HG02610 (cell line): ENCODE data around the gene LAMA2.
A peak's percentile ranks its signal among the peaks of the same experiment; 100 is the strongest.
"Not testable (repeated sequence)": the region's sequence is repeated elsewhere in the genome, so short reads cannot be mapped to it uniquely, and the experiment has no call there.

Experiments
- ATAC-seq: cut with Tn5 transposase; IDR thresholded peaks from one replicate; pipeline ENCODE4 v1.9.1; 2021; ENCODE audit warnings: mild to moderate bottlenecking, moderate library complexity; ENCODE audit not compliant: unreplicated experiment

LAMA2 gene

DNA sequence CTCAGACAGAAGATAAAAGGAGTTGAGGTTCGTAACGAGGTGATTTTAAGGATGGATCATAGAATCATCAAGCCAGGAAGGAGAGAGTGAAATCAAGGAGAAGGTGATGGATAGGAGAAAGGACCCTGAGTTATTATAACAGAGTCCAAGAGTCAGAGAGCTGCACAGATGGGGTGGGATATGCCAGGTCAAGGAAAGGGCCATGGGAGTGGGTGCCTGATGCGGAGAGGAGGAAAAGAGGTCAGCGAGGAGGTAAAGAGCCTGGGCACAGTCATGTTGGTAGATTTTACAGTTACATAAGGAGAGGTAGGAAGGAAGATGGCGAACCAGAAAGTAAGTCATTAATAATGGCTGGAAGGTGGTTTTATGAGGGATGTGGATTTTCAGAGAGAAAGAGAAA lies 114.9 kb downstream of the LAMA2 start:
- ATAC-seq = no peak

DNA sequence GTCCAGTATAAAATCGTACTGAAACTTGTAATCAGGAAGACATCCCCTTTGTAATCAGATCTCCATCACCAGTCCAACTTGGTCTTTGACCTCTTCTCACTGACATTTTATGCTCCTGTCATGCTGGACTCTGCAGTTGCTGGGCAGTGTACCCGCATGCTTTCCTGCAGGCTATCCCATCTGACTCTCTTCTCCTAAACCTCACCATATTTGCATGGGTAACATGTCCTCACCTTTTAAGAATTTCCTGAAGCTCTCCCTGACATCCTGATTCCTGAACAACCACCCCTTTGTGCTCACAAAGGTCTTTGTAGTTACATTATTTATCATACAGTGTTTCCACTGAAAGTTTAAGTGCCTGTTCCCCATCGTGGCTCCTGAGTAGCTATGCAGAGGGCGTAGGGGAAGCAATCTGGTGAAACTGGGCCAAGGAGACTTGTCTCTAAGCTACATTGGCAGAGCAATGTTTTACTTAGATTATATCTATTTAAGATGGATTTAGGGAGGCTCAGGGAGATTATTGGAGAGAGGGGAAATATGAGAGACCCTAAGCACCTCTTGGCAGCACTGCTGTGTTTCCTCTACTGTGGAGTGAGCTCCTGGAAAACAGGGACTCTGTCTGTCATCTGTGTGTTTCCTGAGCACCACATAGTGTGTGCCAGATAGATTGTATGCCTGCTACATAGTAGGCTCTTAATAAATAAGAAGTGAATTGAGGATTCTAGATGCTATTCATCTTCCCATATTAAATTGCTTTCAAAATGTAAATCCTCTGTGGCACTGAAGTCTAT lies 124.0 kb downstream of the LAMA2 start:
- no peak for ATAC-seq

DNA sequence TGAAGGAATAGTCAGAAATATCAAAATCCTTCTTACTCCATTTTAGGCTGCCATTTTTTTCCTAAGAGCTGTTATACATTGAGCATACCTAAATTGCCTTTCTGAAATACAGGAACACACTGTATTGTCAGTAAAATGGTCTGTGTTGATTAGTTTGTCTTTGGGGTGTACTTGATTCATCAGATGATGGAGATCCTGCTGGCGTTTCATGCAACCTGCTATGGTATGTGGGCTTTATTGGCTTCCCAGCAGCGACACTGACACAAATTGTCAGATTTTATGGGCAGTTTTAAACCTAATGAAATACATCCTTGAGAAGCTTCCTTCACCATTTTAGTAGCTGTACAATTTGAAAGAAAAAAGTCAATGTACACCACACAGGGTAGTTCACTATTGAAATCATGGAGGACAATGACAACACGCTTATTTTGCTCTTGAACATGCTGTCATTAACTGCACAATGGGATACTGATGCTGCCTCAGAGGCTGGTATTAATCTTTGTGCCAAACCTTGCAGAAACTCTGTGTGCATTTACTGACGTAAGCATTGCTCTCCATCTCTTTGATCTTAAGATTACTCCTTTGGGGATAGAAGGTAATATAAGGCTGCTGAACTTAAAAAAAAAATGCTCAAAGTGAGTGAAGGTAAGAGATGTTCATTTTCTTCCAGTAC lies 124.9 kb downstream of the LAMA2 start:
- no peak for ATAC-seq

DNA sequence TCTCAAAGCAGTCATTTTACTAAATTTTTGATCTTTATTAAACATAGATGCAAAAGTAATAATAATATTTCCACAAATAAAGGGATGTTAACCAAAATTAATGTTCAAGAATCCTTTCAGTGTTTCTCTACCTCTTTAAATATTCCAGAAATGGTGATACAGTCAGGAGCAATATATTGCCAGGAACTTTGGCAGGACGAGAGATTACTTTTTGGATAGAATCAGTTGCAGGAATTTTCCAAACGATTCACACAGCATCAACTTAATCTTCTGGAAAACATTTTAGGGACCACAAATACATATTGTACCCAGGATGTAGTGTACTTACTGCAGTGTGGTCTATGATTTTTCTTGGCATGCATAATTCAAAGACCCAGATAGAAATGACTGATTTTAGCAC lies 125.7 kb downstream of the LAMA2 start:
- ATAC-seq = no peak

DNA sequence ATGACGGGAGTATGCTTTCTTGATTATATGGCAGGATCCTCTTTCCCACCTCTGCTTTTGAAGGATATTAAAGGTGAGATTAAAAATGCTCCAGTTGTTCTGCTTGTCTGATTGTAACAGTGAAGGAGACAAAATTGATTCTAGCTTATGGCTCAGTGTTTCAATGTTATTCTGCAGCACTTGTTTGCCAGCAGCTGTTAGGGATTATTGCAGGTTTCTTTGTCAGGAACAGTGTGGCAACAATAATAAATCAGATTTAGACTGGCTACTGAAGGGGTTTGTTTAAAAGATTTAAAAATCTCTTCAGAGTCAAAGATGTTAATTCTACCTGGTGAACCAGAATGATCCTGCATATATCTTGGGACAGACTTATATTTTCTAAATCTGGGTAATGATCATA lies 126.9 kb downstream of the LAMA2 start:
- no peak for ATAC-seq

DNA sequence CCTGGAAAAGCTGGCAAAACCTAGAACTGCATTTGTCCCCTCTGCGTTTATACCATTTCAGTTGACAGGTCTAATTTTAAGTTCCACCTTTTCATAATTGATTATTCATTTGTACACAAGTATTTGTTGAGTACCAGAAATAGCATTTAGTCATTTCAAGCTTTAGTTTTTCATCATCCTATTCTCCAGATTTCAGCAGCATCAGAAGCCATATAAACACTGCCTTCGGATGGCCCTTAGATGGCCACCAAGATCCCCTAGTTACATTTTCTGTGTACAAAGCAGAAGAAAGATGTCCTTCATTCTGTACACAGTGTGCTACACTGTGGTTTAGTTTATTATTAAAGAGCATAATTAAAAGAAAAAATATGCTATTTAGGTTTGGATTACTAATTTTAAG lies 131.4 kb downstream of the LAMA2 start:
- ATAC-seq = peak; percentile 38

DNA sequence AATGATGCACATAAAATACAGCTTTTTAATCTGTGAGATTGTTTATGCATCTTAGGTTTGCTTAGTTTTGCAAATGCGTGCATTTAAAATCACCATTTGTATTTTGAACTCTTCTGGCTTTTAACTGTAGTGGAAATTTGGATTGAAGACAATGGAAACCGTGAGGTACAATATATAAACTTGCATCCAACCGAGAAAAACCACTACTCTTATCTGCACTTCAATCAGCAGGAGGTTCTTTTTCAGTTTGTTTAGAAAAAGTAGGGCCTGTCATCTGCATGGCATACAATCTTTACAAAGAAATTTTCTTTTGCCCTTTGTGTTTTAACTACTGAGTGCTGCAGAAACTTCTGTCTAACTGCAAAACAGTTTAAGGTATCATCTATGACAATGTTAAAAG lies 132.8 kb downstream of the LAMA2 start:
- ATAC-seq = no peak

DNA sequence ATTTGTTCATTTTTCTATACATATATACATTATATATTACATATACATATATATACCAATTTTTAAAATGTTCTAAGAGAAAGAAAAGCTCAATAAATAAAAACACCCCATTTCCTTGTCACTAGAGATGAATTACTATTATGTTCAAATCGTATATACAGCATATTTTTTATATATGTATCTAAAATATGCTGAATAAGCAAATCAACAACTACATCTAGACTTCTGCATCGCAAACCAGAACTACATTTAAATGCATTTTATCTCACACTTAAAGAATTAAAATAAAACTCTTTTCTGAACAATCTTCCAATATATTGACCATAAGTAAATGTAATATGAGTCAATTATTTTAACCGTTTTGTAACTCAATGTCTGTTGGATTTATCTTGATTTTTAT lies 133.9 kb downstream of the LAMA2 start:
- ATAC-seq = no peak

DNA sequence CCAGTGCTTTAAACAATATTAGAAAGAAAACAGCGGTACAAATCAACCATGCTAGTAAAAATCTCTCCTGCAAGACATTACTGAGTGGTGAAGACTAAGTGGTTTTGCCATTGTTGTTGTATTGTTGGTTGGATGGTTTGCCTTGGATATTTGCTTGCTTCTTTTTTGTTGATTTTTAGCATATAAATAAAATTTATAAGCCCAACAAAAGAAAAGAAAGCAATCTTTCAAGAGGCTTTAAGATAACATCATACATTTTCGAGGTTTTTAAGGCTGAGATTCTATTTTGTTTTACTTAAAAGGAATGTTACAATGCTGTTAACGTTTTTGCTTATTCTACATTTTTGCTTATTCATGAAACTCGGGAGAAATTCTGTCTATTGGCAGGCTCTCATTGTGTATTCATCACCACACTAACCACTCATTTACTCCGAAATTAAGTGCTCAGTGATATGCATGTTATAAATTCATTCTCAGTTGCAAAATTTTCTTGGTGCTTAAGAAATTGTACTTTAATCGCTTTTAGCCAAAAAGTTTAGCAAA lies 139.1 kb downstream of the LAMA2 start:
- ATAC-seq = no peak

DNA sequence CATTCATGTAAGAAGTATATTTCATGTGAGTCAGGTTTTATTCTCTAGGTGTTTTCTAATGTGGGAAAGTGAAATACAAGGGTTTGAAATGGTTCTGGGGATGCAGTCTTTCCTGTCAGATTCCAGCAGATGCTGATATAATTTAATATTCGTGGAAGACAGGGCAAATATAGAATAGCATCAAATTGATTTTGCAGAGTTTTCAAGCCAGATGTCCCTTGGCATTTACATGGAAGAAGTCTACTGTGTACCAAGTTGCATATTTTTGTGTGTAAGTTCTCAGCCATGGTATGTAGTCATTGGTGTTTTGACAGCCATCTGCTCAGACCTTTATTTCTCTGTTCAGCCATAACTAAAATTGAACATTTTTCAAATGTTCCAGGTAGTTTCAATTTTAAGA lies 143.7 kb downstream of the LAMA2 start:
- no peak for ATAC-seq

DNA sequence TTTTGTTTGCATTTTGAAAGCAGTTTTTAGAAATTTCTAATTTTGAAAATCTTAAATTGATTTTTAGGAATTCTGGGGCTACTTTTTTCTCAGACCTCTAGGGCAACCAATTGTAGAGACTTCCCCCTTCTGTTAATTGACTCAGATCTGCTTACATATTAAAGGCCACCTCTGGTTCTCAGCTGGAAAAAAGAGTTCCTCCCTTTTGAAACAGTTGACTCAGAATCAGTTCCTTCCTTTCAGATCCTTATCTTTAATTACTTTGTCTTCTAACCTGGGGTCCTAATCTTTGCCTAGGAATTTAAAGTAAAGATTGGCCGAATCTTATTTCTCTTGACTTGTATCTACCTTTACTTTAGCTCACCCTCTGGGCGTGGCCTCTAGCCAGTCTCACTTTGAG lies 146.8 kb downstream of the LAMA2 start:
- ATAC-seq = no peak

DNA sequence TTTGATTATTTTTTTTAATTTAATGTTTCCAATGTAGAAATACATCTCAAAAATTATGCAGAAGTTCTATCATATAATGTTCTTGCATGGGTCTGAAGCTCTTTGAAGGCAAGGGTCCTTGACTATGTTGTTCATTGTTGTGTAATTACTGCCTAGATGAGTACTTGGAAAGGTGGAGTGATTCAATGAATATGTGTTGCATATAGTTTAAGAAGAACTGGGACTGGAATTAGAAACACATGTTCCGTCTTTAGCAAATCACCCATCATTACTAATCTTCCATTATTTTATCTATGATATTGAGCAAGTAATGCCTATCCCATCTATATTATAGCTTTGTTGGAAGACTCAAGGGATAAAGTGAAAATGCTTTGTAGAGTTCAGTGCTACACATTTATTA lies 147.3 kb downstream of the LAMA2 start:
- no peak for ATAC-seq

DNA sequence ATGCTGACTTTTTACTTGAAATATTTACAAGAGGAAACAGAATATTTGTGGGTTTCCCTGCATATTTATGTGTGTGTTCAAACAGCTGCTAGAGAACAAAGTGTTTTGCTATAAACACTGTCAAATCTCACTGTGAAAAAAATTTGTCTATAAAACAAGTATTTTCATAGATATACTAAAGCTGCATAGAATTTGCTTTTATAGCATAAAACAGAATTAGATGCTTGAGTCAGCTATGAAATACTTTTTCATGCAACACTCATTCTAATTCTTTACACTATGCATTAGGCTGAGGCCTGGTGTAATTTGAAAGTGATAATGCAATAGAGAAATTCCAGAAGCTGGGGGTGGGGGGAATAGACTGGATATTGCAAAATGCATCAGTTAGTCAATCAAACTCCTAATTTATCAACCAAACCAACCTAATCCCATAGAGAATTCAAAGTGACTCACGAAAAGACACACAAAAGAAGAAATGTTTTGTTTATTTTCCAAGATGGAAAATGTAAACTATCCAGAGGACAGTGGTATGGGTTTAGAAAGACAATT lies 148.2 kb downstream of the LAMA2 start:
- ATAC-seq = no peak

DNA sequence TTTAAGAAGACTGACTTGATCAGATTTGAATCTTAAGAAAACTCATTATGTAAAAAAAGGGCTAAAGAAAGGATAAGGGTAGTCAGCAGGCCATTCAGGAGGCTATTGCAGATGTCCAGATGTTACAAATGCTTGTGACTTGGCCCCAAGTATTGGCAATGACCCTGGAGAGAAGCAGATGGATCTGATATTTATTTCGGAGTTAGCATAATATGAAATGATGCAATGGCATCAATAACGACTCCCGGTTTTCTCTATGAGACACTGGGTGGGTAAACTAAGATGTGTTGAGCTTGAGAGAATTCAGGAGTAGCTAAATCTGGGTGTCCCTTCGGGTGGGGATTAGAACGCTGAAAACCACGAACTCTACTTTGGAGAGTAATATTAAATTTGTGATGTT lies 149.7 kb downstream of the LAMA2 start:
- ATAC-seq = no peak

DNA sequence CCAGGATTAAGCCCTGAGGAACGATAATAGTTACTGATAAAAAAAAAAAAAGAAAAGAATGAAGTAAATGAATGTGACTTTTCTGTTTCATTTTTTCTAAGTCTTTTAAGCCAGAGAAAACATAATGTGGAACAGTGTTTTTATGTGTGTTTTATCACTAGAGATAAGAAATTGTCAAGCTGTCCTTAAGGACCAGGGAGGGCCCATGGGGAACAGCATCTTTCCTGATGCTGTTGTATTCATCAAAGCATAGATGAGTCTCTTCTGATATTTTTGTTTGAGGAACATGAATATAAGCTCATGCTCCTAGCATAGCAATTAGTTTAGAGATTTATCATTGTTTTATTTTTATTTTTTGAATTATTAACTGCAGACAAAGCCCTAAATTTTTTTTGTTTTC lies 150.2 kb downstream of the LAMA2 start:
- ATAC-seq = no peak

DNA sequence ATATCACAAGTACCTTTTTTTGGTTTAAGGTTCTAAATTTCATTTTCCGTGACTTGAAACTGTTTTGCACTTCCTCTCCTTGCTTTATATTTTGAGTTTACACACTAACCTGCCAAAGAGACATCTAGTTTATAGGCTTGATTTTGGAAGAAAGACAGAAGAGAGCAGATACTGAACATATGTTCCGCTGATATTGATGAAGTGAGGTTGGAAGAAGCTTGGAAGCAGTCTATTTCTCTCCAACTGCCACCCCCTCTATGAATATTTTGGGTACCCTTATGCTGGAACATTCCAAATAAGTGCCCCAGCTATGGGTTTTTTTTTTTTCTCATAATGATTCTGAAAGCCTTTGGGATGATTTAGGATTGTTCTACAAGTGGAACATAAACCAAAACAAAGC lies 150.6 kb downstream of the LAMA2 start:
- ATAC-seq = no peak

DNA sequence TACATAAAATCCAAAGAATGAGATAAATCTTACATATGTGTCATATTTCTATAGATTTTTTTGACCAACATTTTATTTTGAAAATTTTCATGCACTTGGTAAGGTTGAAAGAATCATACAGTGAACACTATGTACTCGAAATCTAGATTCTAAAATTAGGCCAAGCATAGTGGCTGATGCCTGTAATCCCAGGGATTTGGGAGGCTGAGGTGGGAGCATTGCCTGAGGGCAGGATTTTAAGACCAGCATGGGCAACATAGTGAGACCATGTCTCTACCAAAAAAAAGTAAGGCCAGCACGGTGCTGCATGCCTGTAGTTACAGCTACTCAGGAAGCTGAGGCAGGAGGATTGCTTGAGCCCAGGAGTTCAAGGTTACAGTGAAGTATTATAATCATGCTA lies 158.6 kb downstream of the LAMA2 start:
- no peak for ATAC-seq

DNA sequence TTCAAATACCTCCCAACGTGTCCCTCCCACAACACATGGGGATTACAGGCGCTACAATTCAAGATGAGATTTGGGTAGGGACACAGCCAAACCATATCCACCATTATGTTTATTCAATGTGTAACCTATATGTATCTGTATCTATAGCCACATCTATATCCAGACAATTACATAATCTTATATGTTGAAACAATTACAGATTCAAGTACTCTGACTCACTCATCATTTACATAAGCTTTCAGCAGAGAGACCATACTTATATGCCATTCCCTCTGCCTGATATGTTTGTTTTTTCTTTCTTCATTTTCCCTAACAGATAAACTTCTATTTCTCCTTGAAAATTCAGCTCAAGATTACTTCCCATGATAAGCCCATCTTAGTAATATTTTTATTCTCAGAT lies 163.6 kb downstream of the LAMA2 start:
- no peak for ATAC-seq

DNA sequence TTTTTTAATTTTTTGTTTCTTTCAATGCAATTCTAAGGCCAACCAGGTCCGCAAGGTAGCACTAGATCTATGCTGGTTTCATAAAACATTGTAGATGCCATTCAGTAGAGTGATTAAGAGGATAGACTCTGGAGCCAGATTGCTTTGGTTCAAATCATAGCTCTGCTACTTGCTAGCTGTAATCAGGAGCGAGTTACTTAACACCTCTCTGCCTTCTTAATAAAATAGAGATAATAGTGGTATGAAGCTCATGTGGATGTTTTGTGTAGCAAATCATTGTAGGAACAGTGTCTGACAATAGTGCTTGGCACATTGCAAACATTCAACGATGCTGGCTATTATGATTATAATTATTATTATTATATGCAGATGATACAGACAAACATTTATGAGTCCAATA lies 164.9 kb downstream of the LAMA2 start:
- no peak for ATAC-seq

DNA sequence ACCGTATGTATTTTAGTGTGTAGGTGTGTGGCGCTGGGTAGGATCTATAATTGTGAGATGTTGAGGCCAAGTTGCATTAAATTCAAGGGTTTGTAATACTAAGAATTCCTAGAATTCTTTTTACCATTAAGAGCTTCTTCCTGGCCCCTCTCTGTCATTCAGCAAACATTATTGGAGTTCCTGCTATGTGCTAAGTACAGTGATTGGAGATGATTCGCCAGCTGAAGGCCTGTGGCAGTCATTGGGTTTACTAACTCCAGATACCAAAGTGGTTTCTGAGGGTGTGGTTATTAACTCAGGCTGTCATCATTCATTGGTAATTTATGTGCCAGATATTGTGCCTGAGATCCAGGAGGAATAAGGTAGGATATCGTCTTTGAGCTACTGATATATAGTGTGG lies 167.1 kb downstream of the LAMA2 start:
- no peak for ATAC-seq

DNA sequence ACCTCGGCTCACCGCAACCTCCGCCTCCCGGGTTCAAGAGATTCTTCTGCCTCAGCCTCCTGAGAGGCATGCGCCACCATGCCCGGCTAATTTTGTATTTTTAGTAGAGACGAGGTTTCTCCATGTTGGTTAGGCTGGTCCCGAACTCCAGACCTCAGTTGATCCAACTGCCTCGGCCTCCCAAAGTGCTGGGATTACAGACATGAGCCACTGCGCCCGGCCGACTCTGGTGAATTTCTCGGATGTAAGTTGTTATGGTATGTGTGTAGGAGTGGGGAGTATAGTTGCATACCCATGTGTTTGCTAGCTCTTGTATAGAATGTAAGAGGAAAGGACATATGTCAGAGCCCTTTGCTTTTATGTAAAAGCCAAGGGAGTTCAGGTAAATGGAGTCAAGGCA lies 170.2 kb downstream of the LAMA2 start:
- ATAC-seq = not testable (repeated sequence)

DNA sequence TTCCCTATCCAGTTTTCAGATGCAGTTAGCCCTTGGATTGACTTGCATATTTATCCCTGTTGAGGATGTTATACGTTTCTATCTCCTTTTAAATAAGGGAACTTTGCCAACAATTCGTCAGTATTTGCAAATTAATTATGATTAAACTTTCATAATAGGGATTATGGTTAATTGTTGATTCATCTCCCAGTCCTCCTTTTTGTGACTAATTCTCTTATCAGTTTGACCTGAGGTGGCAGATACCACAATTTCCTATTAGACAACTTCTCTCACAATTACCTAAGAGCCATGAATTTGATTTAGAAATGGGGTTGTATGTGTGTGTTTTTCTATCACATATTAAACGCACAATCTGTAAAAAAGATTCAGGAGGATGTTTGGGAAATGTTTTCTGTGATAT lies 172.9 kb downstream of the LAMA2 start:
- no peak for ATAC-seq
